Ishikawa (cell line): Measurements from ENCODE around the gene SYCP2L.

Source experiments
- CEBPB ChIP-seq: IDR thresholded peaks from 2 replicates; pipeline ENCODE4 v1.6.1; 2012
- CREB1 ChIP-seq: IDR thresholded peaks from 2 replicates; pipeline ENCODE4 v1.6.1; 2012; ENCODE audit warnings: low read depth
- EGR1 ChIP-seq: IDR thresholded peaks from 2 replicates; pipeline ENCODE4 v1.6.1; 2012
- EP300 ChIP-seq: IDR thresholded peaks from 2 replicates; pipeline ENCODE4 v1.6.1; 2012; ENCODE audit warnings: borderline replicate concordance
- FOXM1 ChIP-seq: IDR thresholded peaks from 2 replicates; pipeline ENCODE4 v1.6.1; 2012; ENCODE audit warnings: low read depth, borderline replicate concordance
- MAX ChIP-seq: IDR thresholded peaks from 2 replicates; pipeline ENCODE4 v1.6.1; 2012
- RAD21 ChIP-seq: IDR thresholded peaks from 2 replicates; pipeline ENCODE4 v1.6.1; 2012; ENCODE audit warnings: low read depth
- TEAD4 ChIP-seq: IDR thresholded peaks from 2 replicates; pipeline ENCODE4 v1.6.1; 2012
- YY1 ChIP-seq: IDR thresholded peaks from 2 replicates; pipeline ENCODE4 v1.6.1; 2012; ENCODE audit warnings: low read depth

GRCh38 chr6:11017090-11017489 lies 130.2 kb downstream of the SYCP2L start:
- no peak for TF ChIP-seq YY1
- no peak for TF ChIP-seq FOXM1
- TF ChIP-seq RAD21, result no peak
- no peak for TF ChIP-seq TEAD4
- no peak for TF ChIP-seq CREB1
- no peak for TF ChIP-seq MAX
- no peak for TF ChIP-seq EP300
- no peak for TF ChIP-seq CEBPB
- TF ChIP-seq EGR1, result no peak
